Fibroblast of skin of abdomen (primary cell): Measurements from ENCODE around the gene HBA1.
A peak's percentile ranks its signal among the peaks of the same experiment; 100 is the strongest.
"Not testable (repeated sequence)": the region's sequence is repeated elsewhere in the genome, so short reads cannot be mapped to it uniquely, and the experiment has no call there.

Experiments used
- DNase-seq: peaks from one replicate; pipeline ENCODE4 v3.0.0-alpha.2; 2013

Gene HBA1

DNA sequence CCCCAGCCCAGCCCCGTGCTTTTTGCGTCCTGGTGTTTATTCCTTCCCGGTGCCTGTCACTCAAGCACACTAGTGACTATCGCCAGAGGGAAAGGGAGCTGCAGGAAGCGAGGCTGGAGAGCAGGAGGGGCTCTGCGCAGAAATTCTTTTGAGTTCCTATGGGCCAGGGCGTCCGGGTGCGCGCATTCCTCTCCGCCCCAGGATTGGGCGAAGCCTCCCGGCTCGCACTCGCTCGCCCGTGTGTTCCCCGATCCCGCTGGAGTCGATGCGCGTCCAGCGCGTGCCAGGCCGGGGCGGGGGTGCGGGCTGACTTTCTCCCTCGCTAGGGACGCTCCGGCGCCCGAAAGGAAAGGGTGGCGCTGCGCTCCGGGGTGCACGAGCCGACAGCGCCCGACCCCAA, 474 bp upstream of the HBA1 start:
- DNase-seq: not testable (repeated sequence)

GRCh38 chr16:177394-177822, 928 bp downstream of the HBA1 start:
- no peak for DNase-seq

DNA sequence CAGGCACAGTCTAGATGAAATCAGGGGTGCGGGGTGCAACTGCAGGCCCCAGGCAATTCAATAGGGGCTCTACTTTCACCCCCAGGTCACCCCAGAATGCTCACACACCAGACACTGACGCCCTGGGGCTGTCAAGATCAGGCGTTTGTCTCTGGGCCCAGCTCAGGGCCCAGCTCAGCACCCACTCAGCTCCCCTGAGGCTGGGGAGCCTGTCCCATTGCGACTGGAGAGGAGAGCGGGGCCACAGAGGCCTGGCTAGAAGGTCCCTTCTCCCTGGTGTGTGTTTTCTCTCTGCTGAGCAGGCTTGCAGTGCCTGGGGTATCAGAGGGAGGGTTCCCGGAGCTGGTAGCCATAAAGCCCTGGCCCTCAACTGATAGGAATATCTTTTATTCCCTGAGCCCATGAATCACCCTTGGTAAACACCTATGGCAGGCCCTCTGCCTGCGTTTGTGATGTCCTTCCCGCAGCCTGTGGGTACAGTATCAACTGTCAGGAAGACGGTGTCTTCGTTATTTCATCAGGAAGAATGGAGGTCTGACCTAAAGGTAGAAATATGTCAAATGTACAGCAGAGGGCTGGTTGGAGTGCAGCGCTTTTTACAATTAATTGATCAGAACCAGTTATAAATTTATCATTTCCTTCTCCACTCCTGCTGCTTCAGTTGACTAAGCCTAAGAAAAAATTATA, 1.6 kb downstream of the HBA1 start:
- DNase-seq: no peak

GRCh38 chr16:178668-179015, 2.2 kb downstream of the HBA1 start:
- DNase-seq: no peak

GRCh38 chr16:179211-180092, 3.0 kb downstream of the HBA1 start:
- no peak for DNase-seq

DNA sequence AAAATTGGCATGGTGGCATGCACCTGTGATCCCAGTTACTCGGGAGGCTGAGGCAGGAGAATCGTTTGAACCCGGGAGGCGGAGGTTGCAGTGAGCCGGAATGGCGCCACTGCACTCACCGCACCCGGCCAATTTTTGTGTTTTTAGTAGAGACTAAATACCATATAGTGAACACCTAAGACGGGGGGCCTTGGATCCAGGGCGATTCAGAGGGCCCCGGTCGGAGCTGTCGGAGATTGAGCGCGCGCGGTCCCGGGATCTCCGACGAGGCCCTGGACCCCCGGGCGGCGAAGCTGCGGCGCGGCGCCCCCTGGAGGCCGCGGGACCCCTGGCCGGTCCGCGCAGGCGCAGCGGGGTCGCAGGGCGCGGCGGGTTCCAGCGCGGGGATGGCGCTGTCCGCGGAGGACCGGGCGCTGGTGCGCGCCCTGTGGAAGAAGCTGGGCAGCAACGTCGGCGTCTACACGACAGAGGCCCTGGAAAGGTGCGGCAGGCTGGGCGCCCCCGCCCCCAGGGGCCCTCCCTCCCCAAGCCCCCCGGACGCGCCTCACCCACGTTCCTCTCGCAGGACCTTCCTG, 3.7 kb downstream of the HBA1 start, which contains the start of gene HBQ1:
HBQ1 (plus strand) TSS at position 359 of the 575 bp plus-strand sequence; CDS start at position 387, 28 bp downstream.
- DNase-seq: peak; percentile 25

DNA sequence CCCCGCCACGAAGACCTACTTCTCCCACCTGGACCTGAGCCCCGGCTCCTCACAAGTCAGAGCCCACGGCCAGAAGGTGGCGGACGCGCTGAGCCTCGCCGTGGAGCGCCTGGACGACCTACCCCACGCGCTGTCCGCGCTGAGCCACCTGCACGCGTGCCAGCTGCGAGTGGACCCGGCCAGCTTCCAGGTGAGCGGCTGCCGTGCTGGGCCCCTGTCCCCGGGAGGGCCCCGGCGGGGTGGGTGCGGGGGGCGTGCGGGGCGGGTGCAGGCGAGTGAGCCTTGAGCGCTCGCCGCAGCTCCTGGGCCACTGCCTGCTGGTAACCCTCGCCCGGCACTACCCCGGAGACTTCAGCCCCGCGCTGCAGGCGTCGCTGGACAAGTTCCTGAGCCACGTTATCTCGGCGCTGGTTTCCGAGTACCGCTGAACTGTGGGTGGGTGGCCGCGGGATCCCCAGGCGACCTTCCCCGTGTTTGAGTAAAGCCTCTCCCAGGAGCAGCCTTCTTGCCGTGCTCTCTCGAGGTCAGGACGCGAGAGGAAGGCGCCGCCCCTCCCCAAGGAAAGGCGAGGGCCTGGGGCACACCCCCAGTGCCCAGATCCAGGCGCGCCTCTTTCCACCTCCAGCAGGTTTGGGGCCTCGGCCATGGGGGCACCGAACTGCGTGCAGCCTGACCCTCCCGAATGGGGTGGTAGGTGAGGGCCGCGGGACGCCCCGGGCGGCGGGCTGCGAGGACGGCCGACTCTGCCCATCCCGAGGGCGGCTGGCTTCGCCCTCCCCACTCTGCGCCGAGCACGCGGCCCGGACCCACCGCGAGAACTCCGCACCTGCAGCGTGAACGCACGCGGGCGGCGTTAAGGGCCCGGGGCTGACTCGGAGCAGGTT, 4.4 kb downstream of the HBA1 start:
- DNase-seq: peak; percentile 64

GRCh38 chr16:181565-182021, 5.1 kb downstream of the HBA1 start:
- DNase-seq: no peak

- no peak for DNase-seq
Measured at GRCh38 chr16:183005-183404, 6.5 kb downstream of the HBA1 start.

GRCh38 chr16:185213-185612, 8.7 kb downstream of the HBA1 start:
- no peak for DNase-seq

DNA sequence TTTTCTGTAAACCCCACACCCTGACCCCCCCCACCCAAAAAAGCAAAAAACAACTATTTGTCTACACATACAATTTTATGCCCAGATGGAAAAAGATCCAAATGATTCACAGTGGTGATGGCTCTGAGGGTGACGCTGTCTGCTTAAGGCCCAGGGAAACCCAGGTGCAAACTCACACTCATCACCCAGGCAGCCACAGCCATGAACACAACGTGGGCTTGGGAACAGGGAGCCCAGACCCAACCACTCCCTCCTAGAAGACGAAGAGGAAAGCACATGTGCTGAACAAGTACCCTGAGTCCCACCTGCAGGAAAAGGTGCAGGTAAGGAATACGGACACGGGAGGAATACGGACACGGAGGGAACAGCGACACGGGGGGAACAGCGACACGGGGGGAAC, 9.2 kb downstream of the HBA1 start:
- DNase-seq: no peak

- no peak for DNase-seq
Measured at GRCh38 chr16:187330-187729, 10.8 kb downstream of the HBA1 start.

- DNase-seq: no peak
Measured at GRCh38 chr16:188674-189073, 12.2 kb downstream of the HBA1 start.

DNA sequence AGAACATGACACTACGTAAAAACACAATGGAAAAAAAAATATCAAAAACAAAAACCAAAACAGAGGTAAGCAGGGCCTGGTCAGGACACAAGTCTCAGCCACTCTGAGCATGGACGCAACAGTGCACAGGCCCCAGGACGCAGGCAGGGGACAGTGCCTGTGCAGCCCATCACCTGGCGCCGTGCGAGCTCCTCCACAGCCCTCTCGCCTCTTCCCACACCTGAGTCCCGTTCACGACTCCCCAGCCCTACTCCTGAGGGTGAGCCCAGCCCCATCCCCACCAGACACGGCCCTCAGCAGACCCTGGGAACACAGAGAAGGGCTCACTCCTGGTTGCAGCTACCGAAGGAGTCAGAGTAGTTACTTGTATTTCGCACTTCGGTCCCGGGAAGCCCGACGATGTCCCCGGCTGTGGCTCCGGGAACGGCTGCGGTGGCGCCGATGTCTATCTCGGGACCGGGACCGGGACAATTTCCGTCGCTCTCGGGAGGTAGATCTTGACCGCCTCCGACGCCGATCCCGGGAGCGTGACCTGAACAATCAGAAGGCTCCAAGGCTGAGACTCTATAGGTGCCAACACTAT, 13.2 kb downstream of the HBA1 start:
- no peak for DNase-seq

DNA sequence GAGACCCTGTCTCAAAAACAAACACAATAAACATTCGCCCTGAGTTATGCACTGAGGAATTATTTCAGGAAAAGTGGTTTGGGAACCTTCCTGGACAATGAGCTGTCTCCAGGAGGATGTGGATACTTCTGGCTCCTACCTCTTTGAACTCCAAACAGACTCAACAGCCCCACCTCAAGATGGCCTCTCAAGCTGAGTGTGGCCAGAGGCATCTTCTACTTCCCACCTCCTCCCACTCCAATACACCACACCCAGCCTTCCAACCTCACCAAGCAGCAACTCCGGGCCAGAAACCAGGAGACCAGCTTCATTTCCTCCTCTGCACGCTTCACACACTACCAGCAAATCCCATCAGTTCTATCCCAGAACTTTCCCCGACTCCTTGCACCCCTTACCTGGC, 15.4 kb downstream of the HBA1 start:
- DNase-seq: no peak

GRCh38 chr16:192686-193085, 16.2 kb downstream of the HBA1 start:
- DNase-seq: no peak

- no peak for DNase-seq
Measured at GRCh38 chr16:193441-193840, 17.0 kb downstream of the HBA1 start.

GRCh38 chr16:194516-194915, 18.0 kb downstream of the HBA1 start:
- DNase-seq: no peak

DNA sequence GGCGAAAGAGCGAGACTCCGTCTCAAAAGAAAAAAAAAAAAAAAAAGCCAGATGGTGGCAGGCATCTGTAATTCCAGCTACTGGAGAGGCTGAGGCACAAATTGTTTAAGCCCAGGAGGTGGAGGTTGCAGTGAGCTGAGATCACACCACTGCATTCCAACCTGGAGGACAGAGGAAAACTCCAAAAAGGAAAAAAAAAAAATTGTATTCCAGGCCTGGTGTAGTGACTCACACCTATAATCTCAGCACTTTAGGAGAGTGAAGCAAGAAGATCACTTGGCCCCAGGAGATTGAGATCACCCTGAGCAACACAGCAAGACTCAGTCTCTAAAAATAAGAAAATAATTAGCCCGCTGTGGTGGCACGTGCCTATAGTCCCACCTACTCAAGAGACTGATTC, 23.9 kb downstream of the HBA1 start:
- DNase-seq: peak; percentile 50

DNA sequence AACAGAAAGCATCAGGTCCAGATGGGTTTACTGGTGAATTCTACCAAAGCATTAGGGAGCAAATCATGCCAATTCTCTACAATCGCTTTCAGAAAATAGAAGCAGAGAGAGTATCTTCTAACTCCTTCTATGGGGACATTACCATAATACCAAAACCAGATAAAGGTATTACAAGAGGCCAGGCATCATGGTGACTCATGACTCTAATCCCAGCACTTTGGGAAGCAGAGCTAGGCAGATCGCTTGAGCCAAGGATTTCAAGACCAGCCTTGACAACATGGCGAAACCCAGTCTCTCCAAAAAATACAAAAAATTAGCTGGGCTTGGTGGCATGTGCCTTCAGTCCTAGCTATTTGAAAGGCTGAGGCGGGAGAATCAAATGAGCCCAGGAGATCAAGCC, 26.8 kb downstream of the HBA1 start:
- no peak for DNase-seq

- not testable (repeated sequence) for DNase-seq
Measured at GRCh38 chr16:204046-204445, 27.6 kb downstream of the HBA1 start.

GRCh38 chr16:209359-209758, 32.9 kb downstream of the HBA1 start:
- DNase-seq: not testable (repeated sequence)
